H1 (cell line): ENCODE results near the gene RABEPK. TPM values are rescaled to one million over a fixed set of nuclear protein-coding genes. Genes with fewer than 3 reads are reported as not detected.

Source experiments
- HDAC6 ChIP-seq: IDR thresholded peaks from one replicate; pipeline ENCODE4 v1.7.1; 2012; ENCODE audit warnings: low read depth, mild to moderate bottlenecking, inconsistent platforms, low read length, moderate library complexity
- MAX ChIP-seq: IDR thresholded peaks from 2 replicates; pipeline ENCODE4 v1.6.1; 2012; ENCODE audit warnings: inconsistent platforms
- polyA plus RNA-seq, 7 experiments: library from polyadenylated mRNA; depleted of rRNA in 3 of 7; stranded (reverse) in 5 of 7; unstranded in 2 of 7; fragments of >200 nt in 5 of 7; fragments of 200-250 nt in 2 of 7; gene quantifications; 1 replicate in 5 of 7; 2 replicates in 1 of 7; 4 replicates in 1 of 7; pipeline versions ENCODE4 v1.2.1 to v1.2.3, GENCODE V29; 2011 to 2013; ENCODE audit warnings: missing spikeins in 2 of 7, mixed read lengths in 2 of 7
- total RNA-seq: library from RNA; stranded (reverse); fragmentation: NEBNext Ultra II Directional; extraction: Animal tissue kit (Norgen Biotek cat#: 25700); gene quantifications from 2 replicates; pipeline ENCODE4 v1.2.1, GENCODE V29; 2021

RABEPK gene
- total and polyA plus RNA-seq, 2 of the 8 experiments (the other 6 are each of a cell fraction or from before 2014, with no cell fraction given), result 26.3 to 34.3 TPM

- TF ChIP-seq MAX (no peak), HDAC6 (no peak)
Observed at GRCh38 chr9:125268394-125269013, 68.2 kb downstream of the RABEPK start (continued).
